IMR-90 (cell line): ENCODE data around the gene DPH7. TPM values are rescaled to one million over a fixed set of nuclear protein-coding genes. Genes with fewer than 3 reads are reported as not detected.

Source experiments
- ATAC-seq: fragments of 200-7000 bp; cut with Tn5 transposase; 2 replicates; pipeline ENCODE4 v1.9.1; 2020; ENCODE audit warnings: low read depth, mild to moderate bottlenecking, moderate library complexity
- BruUV-seq: library from RNA; stranded (reverse); fragments of 400-500 nt; replicated peaks from 2 replicates; lab custom pipeline; 2021; lab: Mats Ljungman, UMichigan
- CTCF ChIA-PET: fragments of 300-600 bp; formaldehyde crosslinking; extraction: SDS; loops from one replicate; lab custom pipeline; 2021; ENCODE audit warnings: antibody characterized with exemption; lab: Yijun Ruan, JAX
- POLR2A ChIA-PET: fragments of 300-600 bp; sonication (Branson Sonifier 250); formaldehyde crosslinking; loops from one replicate; lab custom pipeline; 2022; ENCODE audit warnings: antibody characterized with exemption; ENCODE audit not compliant: unreplicated experiment; lab: Charles Lee
- DNase-seq: peaks from one replicate; pipeline ENCODE4 v3.0.0; 2013
- H2AFZ ChIP-seq: replicated peaks from 2 replicates; pipeline ENCODE3; 2013; ENCODE audit warnings: low read length, mild to moderate bottlenecking; ENCODE audit not compliant: poor library complexity
- H2AK5ac ChIP-seq: 2 replicates; pipeline ENCODE4 v1.6.1; 2013; ENCODE audit warnings: low read depth, low read length, inconsistent platforms
- H2AK9ac ChIP-seq: replicated peaks from 2 replicates; pipeline ENCODE3; 2013; ENCODE audit warnings: mild to moderate bottlenecking, low read depth, low read length, moderate library complexity; ENCODE audit not compliant: poor library complexity
- H2BK120ac ChIP-seq: 2 replicates; pipeline ENCODE4 v1.6.1; 2013; ENCODE audit warnings: low read depth, low read length, inconsistent platforms
- H2BK15ac ChIP-seq: 3 replicates; pipeline ENCODE4 v1.6.1; 2013; ENCODE audit warnings: low read depth, low read length, inconsistent platforms
- H2BK20ac ChIP-seq: 2 replicates; pipeline ENCODE4 v1.6.1; 2013; ENCODE audit warnings: low read depth, mild to moderate bottlenecking, inconsistent platforms, low read length, moderate library complexity
- H2BK5ac ChIP-seq: 2 replicates; pipeline ENCODE4 v1.6.1; 2013; ENCODE audit warnings: mild to moderate bottlenecking, low read depth, low read length, inconsistent platforms; ENCODE audit not compliant: poor library complexity, severe bottlenecking
- H3K14ac ChIP-seq: replicated peaks from 2 replicates; pipeline ENCODE4 v1.6.1; 2013; ENCODE audit warnings: low read depth, low read length, inconsistent platforms
- H3K18ac ChIP-seq: 2 replicates; pipeline ENCODE4 v1.6.1; 2013; ENCODE audit warnings: low read depth, low read length, control low read depth
- H3K23ac ChIP-seq: 2 replicates; pipeline ENCODE4 v1.6.1; 2013; ENCODE audit warnings: low read depth, low read length, inconsistent platforms
- H3K27ac ChIP-seq: 2 replicates; pipeline ENCODE4 v1.5.1; 2013; ENCODE audit warnings: mild to moderate bottlenecking, control low read depth, low read length; ENCODE audit not compliant: insufficient read depth
- H3K27me3 ChIP-seq: 2 replicates; pipeline ENCODE4 v1.6.1; 2013; ENCODE audit warnings: low read length; ENCODE audit not compliant: control insufficient read depth, insufficient read depth
- H3K36me3 ChIP-seq: 2 replicates; pipeline ENCODE4 v1.6.1; 2013; ENCODE audit warnings: low read length, mixed read lengths; ENCODE audit not compliant: control insufficient read depth, insufficient read depth
- H3K4ac ChIP-seq: 2 replicates; pipeline ENCODE4 v1.6.1; 2013; ENCODE audit warnings: low read depth, low read length, inconsistent platforms
- H3K4me1 ChIP-seq: 2 replicates; pipeline ENCODE4 v1.6.1; 2013; ENCODE audit warnings: low read length, mixed read lengths; ENCODE audit not compliant: control insufficient read depth, insufficient read depth
- H3K4me2 ChIP-seq: 2 replicates; pipeline ENCODE4 v1.6.1; 2013; ENCODE audit warnings: low read depth, mild to moderate bottlenecking, control low read depth, low read length, moderate library complexity
- H3K4me3 ChIP-seq: 2 replicates; pipeline ENCODE4 v1.5.1; 2013; ENCODE audit warnings: low read depth, mild to moderate bottlenecking, control low read depth, low read length, moderate library complexity; ENCODE audit not compliant: insufficient read depth
- H3K56ac ChIP-seq: 2 replicates; pipeline ENCODE4 v1.6.1; 2013; ENCODE audit warnings: low read length, inconsistent platforms; ENCODE audit not compliant: insufficient read depth; ENCODE audit errors: extremely low read depth
- H3K79me1 ChIP-seq, 2 experiments: 2 replicates each; pipeline ENCODE4 v1.6.1; 2013; ENCODE audit warnings: low read length in 2 of 2, inconsistent platforms in 1 of 2, low read depth in 1 of 2
- H3K9ac ChIP-seq: 2 replicates; pipeline ENCODE4 v1.6.1; 2013; ENCODE audit warnings: low read depth, low read length, control low read depth
- H3K9me1 ChIP-seq: 2 replicates; pipeline ENCODE4 v1.6.1; 2013; ENCODE audit warnings: low read length, inconsistent platforms; ENCODE audit not compliant: insufficient read depth
- H3K9me3 ChIP-seq: 2 replicates; pipeline ENCODE4 v1.6.1; 2013; ENCODE audit warnings: low read length; ENCODE audit not compliant: control insufficient read depth, insufficient read depth
- H4K20me1 ChIP-seq: 2 replicates; pipeline ENCODE4 v1.6.1; 2013; ENCODE audit warnings: low read length, inconsistent platforms; ENCODE audit not compliant: insufficient read depth
- H4K5ac ChIP-seq: 2 replicates; pipeline ENCODE4 v1.6.1; 2013; ENCODE audit warnings: mild to moderate bottlenecking, low read depth, low read length, control low read depth
- H4K8ac ChIP-seq, 2 experiments: 2 replicates each; pipeline ENCODE4 v1.6.1; 2013; ENCODE audit warnings: low read depth in 2 of 2, low read length in 2 of 2, control low read depth in 1 of 2, inconsistent platforms in 1 of 2
- H4K91ac ChIP-seq: 2 replicates; pipeline ENCODE4 v1.6.1; 2013; ENCODE audit warnings: low read depth, low read length, inconsistent platforms; ENCODE audit not compliant: insufficient read depth
- BHLHE40 ChIP-seq: fragments of 150-350 bp; IDR thresholded peaks from 2 replicates; pipeline ENCODE4 v1.6.1; 2016; ENCODE audit warnings: mild to moderate bottlenecking, low read depth, low read length
- CHD1 ChIP-seq: IDR thresholded peaks from 2 replicates; pipeline ENCODE4 v1.6.1; 2012; ENCODE audit warnings: low read depth, low read length, improper control_type of control experiment
- CTCF ChIP-seq: conservative IDR thresholded peaks from 2 replicates; pipeline ENCODE4 v1.5.1; 2012; ENCODE audit warnings: mild to moderate bottlenecking, low read depth, low read length, improper control_type of control experiment
- FOS ChIP-seq: fragments of 150-350 bp; IDR thresholded peaks from 2 replicates; pipeline ENCODE4 v1.6.1; 2016; ENCODE audit warnings: low read depth, low read length
- NFE2L2 ChIP-seq: fragments of 150-350 bp; IDR thresholded peaks from 2 replicates; pipeline ENCODE4 v1.6.1; 2016; ENCODE audit warnings: low read depth, mild to moderate bottlenecking, low read length
- RFX5 ChIP-seq: IDR thresholded peaks from 2 replicates; pipeline ENCODE4 v1.8.0; 2012; ENCODE audit warnings: low read depth, mild to moderate bottlenecking, low read length, moderate library complexity
- SMC3 ChIP-seq: fragments of 150-350 bp; IDR thresholded peaks from 2 replicates; pipeline ENCODE4 v1.6.1; 2016; ENCODE audit warnings: low read depth, mild to moderate bottlenecking, antibody characterized with exemption, low read length, moderate library complexity
- WGBS, 2 experiments: methylation state at CpG; one replicate each; pipeline versions ENCODE4 v1.1.5 to v1.1.7; 2013; ENCODE audit warnings: missing lambda C conversion rate in 2 of 2; ENCODE audit not compliant: insufficient read length in 1 of 2; ENCODE audit errors: extremely low coverage in 2 of 2; 5-methylcytosine and 5-hydroxymethylcytosine counted together
- dilution Hi-C: fragments of 300-500 bp; cut with HindIII; formaldehyde crosslinking; loops from one replicate; pipeline ENCODE4 v1.14.3; 2018; ENCODE audit warnings: low sequenced_read_pairs; ENCODE audit not compliant: unreplicated experiment
- in situ Hi-C: fragments of 300-500 bp; cut with MboI; formaldehyde crosslinking; loops from 3 replicates; pipeline ENCODE4 v1.14.3; 2019; ENCODE audit warnings: low sequenced_read_pairs, inconsistent platforms, mixed read lengths
- intact Hi-C: fragments of 100-400 bp; cut with micrococcal nuclease; formaldehyde crosslinking; loops from 2 replicates; pipeline ENCODE4 v1.10.0; 2022
- polyA plus RNA-seq, 3 experiments: library from polyadenylated mRNA; depleted of rRNA; stranded (reverse); fragments of >200 nt; gene quantifications; 2 replicates each; pipeline ENCODE4 v1.2.3, GENCODE V29; 2012; ENCODE audit warnings: low replicate concordance in 1 of 3
- total RNA-seq: library from RNA; depleted of rRNA; stranded (reverse); fragments of >200 nt; gene quantifications from 2 replicates; pipeline ENCODE4 v1.2.3, GENCODE V29; 2012

DPH7 gene
- total and polyA plus RNA-seq, 2 of the 4 experiments (the other 2 are of a cell fraction): 12.5 to 33.7 TPM

DNA sequence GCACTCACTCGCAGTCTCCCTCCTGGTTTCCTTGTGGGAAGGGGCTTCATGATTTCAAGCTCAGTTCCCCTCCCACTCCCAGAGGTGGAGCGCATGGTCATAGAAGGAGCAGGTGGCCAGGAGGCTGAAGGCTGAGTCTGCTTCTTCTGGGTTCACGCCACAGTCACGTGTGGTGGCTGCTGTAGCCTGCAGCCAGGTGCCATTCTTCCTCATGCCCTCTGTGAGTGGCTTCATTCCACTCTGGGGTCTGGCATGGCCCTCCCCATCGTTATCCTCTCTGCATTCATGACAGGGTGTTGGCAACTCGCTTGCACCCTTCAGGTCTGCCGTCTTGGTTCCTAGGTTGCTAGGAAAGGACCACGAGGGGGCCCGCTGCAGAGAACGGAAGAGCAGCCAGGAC lies 23.5 kb downstream of the DPH7 start:
- ATAC-seq: no peak
- Histone ChIP-seq H2BK5ac (no peak overlapping the region), H3K56ac (no peak overlapping the region), H4K8ac (no peak overlapping the region), H3K9me1 (no peaks in the 10 kb centered on the region), H2AK9ac (no peak overlapping the region), H3K4me3 (no peak overlapping the region), H2BK20ac (no peak overlapping the region), H3K4me1 (peaks cover 3% of the 10 kb centered on the region; the same call in 1 of the 2 replicates), H2BK120ac (no peak overlapping the region), H4K20me1 (peaks cover 12% of the 10 kb centered on the region; the same call in 1 of the 2 replicates), H3K4ac (no peak overlapping the region), H2AFZ (no peak overlapping the region), H3K79me1 (peaks cover 13 to 33% of the 10 kb centered on the region in 2 experiments), H2BK15ac (no peak overlapping the region), H4K5ac (no peak overlapping the region), H3K23ac (no peak overlapping the region), H3K36me3 (peaks cover 33% of the 10 kb centered on the region), H3K18ac (no peak overlapping the region), H4K91ac (no peak overlapping the region), H2AK5ac (no peak overlapping the region), H3K14ac (no peak overlapping the region), H3K27ac (no peak overlapping the region), H3K27me3 (no peaks in the 10 kb centered on the region), H3K4me2 (no peak overlapping the region), H3K9me3 (no peaks in the 10 kb centered on the region), H3K9ac (no peak overlapping the region)
- no TSS peak for BruUV-seq
- CTCF ChIA-PET: no interaction called here
- POLR2A ChIA-PET: no interaction called here
- DNase-seq: no peak
- in situ Hi-C loops (no loop called here), intact Hi-C loops (no loop called here), dilution Hi-C loops (no loop called here)
- TF ChIP-seq CTCF: no peak
- no peak for TF ChIP-seq SMC3
- no peak for TF ChIP-seq BHLHE40
- TF ChIP-seq NFE2L2: no peak
- TF ChIP-seq CHD1: no peak
- TF ChIP-seq FOS: no peak
- TF ChIP-seq RFX5: no peak
- WGBS, 2 experiments: no CpG with 5 or more reads among the region's 10 CpGs
